Uterus (tissue), 2 donors: ENCODE results near the gene TOGARAM2.

Experiments used
- POLR2A ChIP-seq, 2 donors: fragments of 450-650 bp; IDR thresholded peaks; one replicate each; pipeline ENCODE4 v1.6.1; 2016; ENCODE audit warnings: antibody characterized with exemption in 2 of 2, mild to moderate bottlenecking in 1 of 2, moderate library complexity in 1 of 2
- TF ChIP-seq, protein P1 (sequence below), 4 experiments: fragments of 200-600 bp in 2 of 4; fragments of 450-650 bp in 2 of 4; sonication (generic) in 2 of 4; IDR thresholded peaks; one replicate each; pipeline ENCODE4 v1.5.1; 2016 to 2019; ENCODE audit warnings: antibody characterized with exemption in 4 of 4, mild to moderate bottlenecking in 2 of 4, moderate library complexity in 1 of 4

DNA sequence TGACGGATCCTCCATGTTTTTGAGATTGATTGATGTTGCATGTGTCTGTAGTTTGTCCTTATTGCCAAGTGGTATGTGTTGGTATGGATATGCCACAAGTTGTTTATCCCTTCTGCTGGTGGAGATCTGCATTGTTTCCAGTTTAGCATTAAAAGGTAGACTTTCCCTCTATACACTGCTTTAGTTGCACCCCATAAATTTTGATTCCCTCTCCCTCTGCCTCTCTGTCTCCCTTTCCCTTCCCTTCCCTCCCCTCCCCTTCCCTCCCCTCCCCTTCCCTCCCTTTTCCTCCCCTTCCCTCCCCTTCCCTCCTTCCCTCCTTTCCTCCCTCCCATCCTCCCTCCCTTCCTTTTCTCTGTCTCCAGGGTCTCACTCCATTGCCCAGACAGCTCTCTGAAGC, 18.6 kb upstream of the TOGARAM2 start:
- TF ChIP-seq, protein P1, sequence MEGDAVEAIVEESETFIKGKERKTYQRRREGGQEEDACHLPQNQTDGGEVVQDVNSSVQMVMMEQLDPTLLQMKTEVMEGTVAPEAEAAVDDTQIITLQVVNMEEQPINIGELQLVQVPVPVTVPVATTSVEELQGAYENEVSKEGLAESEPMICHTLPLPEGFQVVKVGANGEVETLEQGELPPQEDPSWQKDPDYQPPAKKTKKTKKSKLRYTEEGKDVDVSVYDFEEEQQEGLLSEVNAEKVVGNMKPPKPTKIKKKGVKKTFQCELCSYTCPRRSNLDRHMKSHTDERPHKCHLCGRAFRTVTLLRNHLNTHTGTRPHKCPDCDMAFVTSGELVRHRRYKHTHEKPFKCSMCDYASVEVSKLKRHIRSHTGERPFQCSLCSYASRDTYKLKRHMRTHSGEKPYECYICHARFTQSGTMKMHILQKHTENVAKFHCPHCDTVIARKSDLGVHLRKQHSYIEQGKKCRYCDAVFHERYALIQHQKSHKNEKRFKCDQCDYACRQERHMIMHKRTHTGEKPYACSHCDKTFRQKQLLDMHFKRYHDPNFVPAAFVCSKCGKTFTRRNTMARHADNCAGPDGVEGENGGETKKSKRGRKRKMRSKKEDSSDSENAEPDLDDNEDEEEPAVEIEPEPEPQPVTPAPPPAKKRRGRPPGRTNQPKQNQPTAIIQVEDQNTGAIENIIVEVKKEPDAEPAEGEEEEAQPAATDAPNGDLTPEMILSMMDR (IDR thresholded peaks at IDR 0.05), result no peak
- no peak for TF ChIP-seq POLR2A (IDR thresholded peaks at IDR 0.05)
